ENCODE measurements around the gene TNFAIP3.
"Not testable (repeated sequence)": the region's sequence is repeated elsewhere in the genome, so short reads cannot be mapped to it uniquely, and the experiment has no call there.

The TNFAIP3 gene

GRCh38 chr6:137879885-137880745 lies 13.1 kb downstream of the TNFAIP3 start:
- DNase-seq, result no peak

GRCh38 chr6:137880746-137881521 lies 13.9 kb downstream of the TNFAIP3 start:
- DNase-seq, result no peak

- DNase-seq, result no peak
Measured at GRCh38 chr6:137881522-137881886, 14.4 kb downstream of the TNFAIP3 start.

GRCh38 chr6:137882225-137882961 lies 15.3 kb downstream of the TNFAIP3 start:
- DNase-seq, result no peak

GRCh38 chr6:137883400-137884148 lies 16.5 kb downstream of the TNFAIP3 start:
- no peak for DNase-seq

GRCh38 chr6:137884149-137884909 lies 17.3 kb downstream of the TNFAIP3 start:
- no peak for DNase-seq

- not testable (repeated sequence) for DNase-seq
Measured at GRCh38 chr6:137884910-137885229, 17.8 kb downstream of the TNFAIP3 start.

GRCh38 chr6:137886226-137886625 lies 19.2 kb downstream of the TNFAIP3 start:
- not testable (repeated sequence) for DNase-seq

GRCh38 chr6:137890983-137891537 lies 24.0 kb downstream of the TNFAIP3 start:
- DNase-seq, result no peak

- no peak for DNase-seq
Measured at GRCh38 chr6:137892271-137892708, 25.2 kb downstream of the TNFAIP3 start.

GRCh38 chr6:137893181-137893580 lies 26.1 kb downstream of the TNFAIP3 start:
- DNase-seq, result no peak

GRCh38 chr6:137893726-137894125 lies 26.7 kb downstream of the TNFAIP3 start:
- no peak for DNase-seq

- DNase-seq, result not testable (repeated sequence)
Measured at GRCh38 chr6:137894378-137894777, 27.3 kb downstream of the TNFAIP3 start.

GRCh38 chr6:137894779-137895385 lies 27.8 kb downstream of the TNFAIP3 start:
- DNase-seq, result no peak

- no peak for DNase-seq
Measured at GRCh38 chr6:137896647-137897046, 29.6 kb downstream of the TNFAIP3 start.

GRCh38 chr6:137900815-137901214 lies 33.8 kb downstream of the TNFAIP3 start:
- no peak for DNase-seq

GRCh38 chr6:137901454-137901853 lies 34.4 kb downstream of the TNFAIP3 start:
- no peak for DNase-seq

- no peak for DNase-seq
Measured at GRCh38 chr6:137902699-137903098, 35.6 kb downstream of the TNFAIP3 start.

- DNase-seq, result no peak
Measured at GRCh38 chr6:137903274-137903932, 36.3 kb downstream of the TNFAIP3 start.
